AG09319 (cell line): ENCODE measurements around the gene OR3A3.
"Not testable (repeated sequence)": the region's sequence is repeated elsewhere in the genome, so short reads cannot be mapped to it uniquely, and the experiment has no call there.

Experiments used
- DNase-seq: peaks from one replicate; pipeline ENCODE4 v3.0.0-alpha.2; 2010; ENCODE audit warnings: low read depth; ENCODE audit errors: extremely low read depth
- CTCF ChIP-seq: IDR thresholded peaks from 2 replicates; pipeline ENCODE4 v1.5.1; 2011; ENCODE audit warnings: low read depth, mild to moderate bottlenecking, inconsistent platforms, low read length, moderate library complexity

Gene OR3A3

GRCh38 chr17:3440451-3440850, 29.3 kb downstream of the OR3A3 start:
- no peak for TF ChIP-seq CTCF
- DNase-seq, result no peak

- DNase-seq, result no peak
- no peak for TF ChIP-seq CTCF
Measured at GRCh38 chr17:3447625-3448024, 36.5 kb downstream of the OR3A3 start.

- DNase-seq, result no peak
- no peak for TF ChIP-seq CTCF
Measured at GRCh38 chr17:3448059-3448665, 37.0 kb downstream of the OR3A3 start.

- not testable (repeated sequence) for DNase-seq
Measured at GRCh38 chr17:3466355-3466754, 55.2 kb downstream of the OR3A3 start.

GRCh38 chr17:3469529-3469928, 58.4 kb downstream of the OR3A3 start:
- TF ChIP-seq CTCF, result no peak
- DNase-seq, result no peak

GRCh38 chr17:3471599-3471998, 60.4 kb downstream of the OR3A3 start, which contains the start of gene SPATA22:
Gene SPATA22 (minus strand): TSS chr17:3471819. CDS start chr17:3469325, 2,494 bp downstream.
- no peak for DNase-seq
- TF ChIP-seq CTCF, result no peak

GRCh38 chr17:3472137-3472536, 61.0 kb downstream of the OR3A3 start:
- no peak for DNase-seq
- no peak for TF ChIP-seq CTCF
